ENCODE measurements around the gene CHRM5. TPM values are rescaled to one million over a fixed set of nuclear protein-coding genes. Genes with fewer than 3 reads are reported as not detected.

The CHRM5 gene
- total RNA-seq, 1 donor from 2014 or later: not detected

GRCh38 chr15:33934921-33935320 is 33.4 kb upstream of the CHRM5 start:
- H3K36me3 ChIP-seq: no peaks in the 10 kb centered on the region
- no peaks in the 10 kb centered on the region for H3K4me1 ChIP-seq
- no peaks in the 10 kb centered on the region for H3K27me3 ChIP-seq
- H3K4me3 ChIP-seq: no peak overlapping the region
- no peak for TF ChIP-seq CTCF (IDR thresholded peaks at IDR 0.05)
- H3K27ac ChIP-seq: no peak overlapping the region
- no peaks in the 10 kb centered on the region for H3K9me3 ChIP-seq
- intact Hi-C loops (cut with DNase I): no loop called here
- DNase-seq (ENCODE audit: low spot score in 2 of 2): no peak

- Histone ChIP-seq H3K4me3 (no peak overlapping the region), H3K36me3 (no peaks in the 10 kb centered on the region), H3K4me1 (no peaks in the 10 kb centered on the region), H3K27ac (no peak overlapping the region), H3K9me3 (no peaks in the 10 kb centered on the region), H3K27me3 (no peaks in the 10 kb centered on the region)
- no peak for DNase-seq (ENCODE audit: low spot score in 2 of 2)
- no peak for TF ChIP-seq CTCF (IDR thresholded peaks at IDR 0.05)
- intact Hi-C loops (cut with DNase I): no loop called here
These were observed 26.8 kb upstream of the CHRM5 start for GRCh38 chr15:33941279-33942063.

DNA sequence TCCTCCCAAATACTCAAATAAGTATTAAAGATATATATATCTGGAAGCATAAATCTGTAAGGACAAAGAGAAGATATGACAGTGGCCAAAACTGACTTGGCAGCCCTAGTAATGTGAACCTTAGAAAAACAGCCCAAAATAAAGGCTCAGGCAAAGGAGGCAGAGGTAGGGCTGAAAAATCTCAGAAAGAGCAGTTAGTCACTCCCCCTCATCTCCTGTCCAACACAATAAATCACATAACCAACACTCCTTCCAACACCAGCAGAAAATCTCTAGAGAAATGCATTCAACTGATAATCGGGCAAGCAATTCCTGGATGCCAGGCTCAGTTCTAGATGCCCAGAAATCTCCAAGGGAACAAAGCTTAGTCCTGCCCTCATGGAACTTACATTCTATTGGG is 22.1 kb upstream of the CHRM5 start:
- no peaks in the 10 kb centered on the region for H3K27me3 ChIP-seq
- H3K9me3 ChIP-seq: no peaks in the 10 kb centered on the region
- no peak overlapping the region for H3K4me3 ChIP-seq
- intact Hi-C loops (cut with DNase I): no loop called here
- DNase-seq (ENCODE audit: low spot score in 2 of 2): no peak
- H3K4me1 ChIP-seq: no peaks in the 10 kb centered on the region
- H3K36me3 ChIP-seq: no peaks in the 10 kb centered on the region
- H3K27ac ChIP-seq: no peak overlapping the region
- no peak for TF ChIP-seq CTCF (IDR thresholded peaks at IDR 0.05)

DNA sequence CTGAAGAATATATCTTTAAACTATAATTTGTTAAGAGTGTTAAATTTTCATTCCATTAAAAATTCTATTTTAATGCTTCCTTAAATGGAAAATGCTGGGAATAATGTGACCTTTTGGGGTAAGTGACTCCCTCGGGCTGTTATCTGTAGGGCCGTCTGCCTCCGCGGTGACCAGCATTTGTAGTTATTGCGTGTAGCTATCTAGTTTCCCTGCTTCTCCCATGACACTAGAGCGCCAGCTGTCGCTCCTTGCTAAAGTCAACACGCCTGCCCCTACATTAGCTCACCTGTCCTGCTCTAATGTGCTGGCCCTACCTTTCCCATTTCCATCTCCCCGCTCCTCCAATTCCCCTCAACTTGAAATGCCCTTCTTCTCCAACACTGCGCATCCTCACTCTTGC is 12.4 kb upstream of the CHRM5 start:
- intact Hi-C loops (cut with DNase I): no loop called here
- H3K9me3 ChIP-seq: peaks cover 0 to 4% of the 10 kb centered on the region in 2 donors
- H3K27me3 ChIP-seq: no peaks in the 10 kb centered on the region
- no peak overlapping the region for H3K27ac ChIP-seq
- no peak overlapping the region for H3K4me3 ChIP-seq
- H3K4me1 ChIP-seq: no peaks in the 10 kb centered on the region
- TF ChIP-seq CTCF (IDR thresholded peaks at IDR 0.05): no peak
- no peak for DNase-seq (ENCODE audit: low spot score in 2 of 2)
- H3K36me3 ChIP-seq: no peaks in the 10 kb centered on the region

GRCh38 chr15:33956397-33956796 is 11.9 kb upstream of the CHRM5 start:
- Histone ChIP-seq H3K27me3 (no peaks in the 10 kb centered on the region), H3K9me3 (peaks cover 0 to 4% of the 10 kb centered on the region in 2 donors), H3K4me1 (no peaks in the 10 kb centered on the region), H3K27ac (no peak overlapping the region), H3K36me3 (no peaks in the 10 kb centered on the region), H3K4me3 (no peak overlapping the region)
- TF ChIP-seq CTCF (IDR thresholded peaks at IDR 0.05): no peak
- no peak for DNase-seq (ENCODE audit: low spot score in 2 of 2)
- intact Hi-C loops (cut with DNase I): no loop called here
